ENCODE measurements around the gene ACOT7. TPM values are rescaled to one million over a fixed set of nuclear protein-coding genes. Genes with fewer than 3 reads are reported as not detected.

The ACOT7 gene
- total RNA-seq, 2 donors from 2014 or later, result 16.9 to 24.9 TPM

DNA sequence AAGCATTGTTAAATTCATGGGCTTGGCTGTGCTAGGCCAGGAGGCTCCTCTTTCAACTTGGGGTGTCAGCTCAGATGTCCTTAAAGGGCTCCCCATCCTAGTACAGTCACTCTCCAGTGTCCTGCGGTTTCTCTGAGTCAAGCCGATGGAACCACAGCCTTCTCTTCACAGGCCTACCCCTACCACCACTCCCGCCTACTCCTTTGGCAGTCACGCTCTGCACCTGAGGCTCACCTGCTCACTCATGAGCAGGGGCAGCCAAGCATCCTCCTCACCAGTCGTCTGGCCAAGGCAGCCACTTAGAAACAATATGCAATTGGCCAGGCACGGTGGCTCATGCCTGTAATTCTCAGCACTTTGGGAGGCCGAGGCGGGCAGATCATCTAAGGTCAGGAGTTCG, 3.6 kb downstream of the ACOT7 start:
- Histone ChIP-seq H3K36me3 (no peaks in the 10 kb centered on the region), H3K4me1 (replicated peaks) (peaks cover 4% of the 10 kb centered on the region), H3K27me3 (replicated peaks; ENCODE audit: insufficient read depth) (no peaks in the 10 kb centered on the region), H3K9me3 (no peaks in the 10 kb centered on the region), H3K4me3 (no peak overlapping the region), H3K27ac (no peak overlapping the region)
- intact Hi-C loops (cut with DNase I), result loop anchor here (5.0 kb wide), 2 partner anchors 43 to 143 kb away; no protein-coding TSS in a partner anchor
- WGBS, result 90% methylated on average over 9 of the region's 9 CpGs
- no peak for DNase-seq (ENCODE audit: low spot score)
- no peak for TF ChIP-seq POLR2A (IDR thresholded peaks at IDR 0.05)
- no peak for TF ChIP-seq POLR2AphosphoS5 (IDR thresholded peaks at IDR 0.05)
- TF ChIP-seq, protein P1, sequence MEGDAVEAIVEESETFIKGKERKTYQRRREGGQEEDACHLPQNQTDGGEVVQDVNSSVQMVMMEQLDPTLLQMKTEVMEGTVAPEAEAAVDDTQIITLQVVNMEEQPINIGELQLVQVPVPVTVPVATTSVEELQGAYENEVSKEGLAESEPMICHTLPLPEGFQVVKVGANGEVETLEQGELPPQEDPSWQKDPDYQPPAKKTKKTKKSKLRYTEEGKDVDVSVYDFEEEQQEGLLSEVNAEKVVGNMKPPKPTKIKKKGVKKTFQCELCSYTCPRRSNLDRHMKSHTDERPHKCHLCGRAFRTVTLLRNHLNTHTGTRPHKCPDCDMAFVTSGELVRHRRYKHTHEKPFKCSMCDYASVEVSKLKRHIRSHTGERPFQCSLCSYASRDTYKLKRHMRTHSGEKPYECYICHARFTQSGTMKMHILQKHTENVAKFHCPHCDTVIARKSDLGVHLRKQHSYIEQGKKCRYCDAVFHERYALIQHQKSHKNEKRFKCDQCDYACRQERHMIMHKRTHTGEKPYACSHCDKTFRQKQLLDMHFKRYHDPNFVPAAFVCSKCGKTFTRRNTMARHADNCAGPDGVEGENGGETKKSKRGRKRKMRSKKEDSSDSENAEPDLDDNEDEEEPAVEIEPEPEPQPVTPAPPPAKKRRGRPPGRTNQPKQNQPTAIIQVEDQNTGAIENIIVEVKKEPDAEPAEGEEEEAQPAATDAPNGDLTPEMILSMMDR (IDR thresholded peaks at IDR 0.05), result no peak

DNA sequence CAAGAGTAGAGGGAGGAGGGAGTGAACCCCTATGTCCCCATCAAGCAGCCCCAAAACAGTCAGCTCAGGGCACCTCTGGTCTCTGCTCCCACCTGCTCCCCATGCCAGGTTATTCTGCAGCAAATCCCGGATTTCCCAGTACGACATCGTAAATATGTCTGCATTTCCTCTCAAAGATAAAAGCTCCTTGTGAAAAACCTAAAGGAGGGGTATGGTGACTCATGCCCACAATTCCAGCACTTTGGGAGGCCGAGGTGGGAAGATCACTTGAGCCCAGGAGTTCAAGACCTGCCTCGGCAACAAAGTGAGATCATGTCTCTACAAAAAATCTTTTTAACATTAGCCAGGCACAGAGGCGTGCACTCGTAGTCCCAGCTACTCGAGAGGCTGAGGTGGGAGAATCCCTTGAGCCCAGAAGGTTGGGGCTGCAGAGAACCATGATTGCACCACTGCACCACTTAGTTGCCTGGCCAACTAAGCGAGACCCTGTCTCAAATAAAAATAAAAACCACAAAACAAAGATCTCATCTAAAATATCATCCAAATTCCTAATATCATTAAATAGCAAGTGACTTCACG, 7.1 kb downstream of the ACOT7 start:
- TF ChIP-seq, protein P1 (IDR thresholded peaks at IDR 0.05), result no peak
- TF ChIP-seq POLR2AphosphoS5 (IDR thresholded peaks at IDR 0.05), result no peak
- no peak for TF ChIP-seq POLR2A (IDR thresholded peaks at IDR 0.05)
- H3K4me1 ChIP-seq (replicated peaks), result no peaks in the 10 kb centered on the region
- intact Hi-C loops (cut with DNase I), result no loop called here
- 57% methylated on average over 10 of the region's 10 CpGs for WGBS
- no peak for DNase-seq (ENCODE audit: low spot score)
- H3K36me3 ChIP-seq, result no peaks in the 10 kb centered on the region
- no peaks in the 10 kb centered on the region for H3K9me3 ChIP-seq
- no peak overlapping the region for H3K4me3 ChIP-seq
- peak overlapping the region in 1 of 2 donors; percentile 51 for H3K27ac ChIP-seq
- H3K27me3 ChIP-seq (replicated peaks; ENCODE audit: insufficient read depth), result no peaks in the 10 kb centered on the region

DNA sequence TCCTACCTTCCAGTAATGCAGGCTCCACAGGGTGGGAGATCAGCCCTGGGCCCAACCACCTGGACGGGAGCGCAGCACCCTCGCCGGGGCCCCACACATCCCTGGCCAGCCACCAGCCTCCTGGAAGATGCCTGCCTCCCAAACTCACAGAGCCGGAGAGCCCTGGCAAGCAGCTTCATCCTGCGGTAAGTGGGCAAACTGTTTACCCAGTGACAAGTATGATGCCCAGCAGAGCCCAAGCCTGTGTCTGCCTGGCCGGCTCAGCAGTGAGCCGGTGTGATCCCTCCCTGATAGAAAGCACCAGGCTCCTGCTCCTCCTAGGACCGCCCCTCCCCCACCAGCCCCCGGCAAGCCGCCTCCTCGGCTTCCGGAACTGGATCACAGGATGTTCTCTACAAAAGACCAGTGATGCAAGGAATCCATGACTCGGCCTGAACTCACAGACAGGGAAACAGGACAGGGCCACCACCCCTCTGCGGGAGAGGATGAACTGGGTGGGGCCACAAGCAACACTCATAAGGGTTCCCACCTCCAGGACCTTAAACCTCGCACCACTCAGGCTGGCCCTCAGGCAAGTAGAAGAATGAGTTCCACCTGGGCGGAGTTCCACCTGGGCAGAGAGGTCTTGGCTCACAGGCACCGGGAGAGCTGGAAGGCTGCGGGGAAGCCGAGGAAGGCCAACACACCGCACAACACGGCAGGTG, 7.9 kb downstream of the ACOT7 start:
- Histone ChIP-seq H3K9me3 (no peaks in the 10 kb centered on the region), H3K4me1 (replicated peaks) (no peaks in the 10 kb centered on the region), H3K27me3 (replicated peaks; ENCODE audit: insufficient read depth) (no peaks in the 10 kb centered on the region), H3K27ac (peak overlapping the region in 1 of 2 donors; percentile 51), H3K4me3 (no peak overlapping the region), H3K36me3 (no peaks in the 10 kb centered on the region)
- DNase-seq (ENCODE audit: low spot score), result peak; percentile 56
- TF ChIP-seq, protein P1 (IDR thresholded peaks at IDR 0.05), result no peak
- TF ChIP-seq POLR2AphosphoS5 (IDR thresholded peaks at IDR 0.05) (peak; percentile 14), POLR2A (IDR thresholded peaks at IDR 0.05) (peak; percentile 12)
- intact Hi-C loops (cut with DNase I), result no loop called here
- WGBS, result 31% methylated on average over 22 of the region's 22 CpGs

DNA sequence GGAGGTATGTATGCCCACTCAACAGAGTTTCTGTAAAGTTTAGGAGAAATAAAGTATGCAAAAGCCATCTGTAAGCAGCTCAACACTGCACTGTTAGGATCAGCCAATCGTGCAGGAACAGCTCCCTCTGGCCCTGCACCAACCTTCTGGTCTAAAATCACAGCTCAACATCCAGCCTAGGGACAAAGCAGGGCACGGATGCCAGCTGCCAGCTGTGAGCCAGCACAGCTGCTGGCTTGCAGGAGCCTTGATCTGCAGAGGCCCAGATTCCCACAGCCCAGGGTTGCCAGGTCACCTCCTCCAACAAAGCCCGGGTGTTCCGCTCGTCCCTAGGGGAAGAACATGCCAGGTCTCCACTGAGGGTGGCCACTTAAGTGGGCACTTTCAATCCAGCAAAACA, 8.6 kb downstream of the ACOT7 start:
- intact Hi-C loops (cut with DNase I), result no loop called here
- Histone ChIP-seq H3K27ac (no peak overlapping the region), H3K36me3 (no peaks in the 10 kb centered on the region), H3K9me3 (no peaks in the 10 kb centered on the region), H3K4me3 (no peak overlapping the region), H3K27me3 (replicated peaks; ENCODE audit: insufficient read depth) (no peaks in the 10 kb centered on the region), H3K4me1 (replicated peaks) (no peaks in the 10 kb centered on the region)
- TF ChIP-seq POLR2AphosphoS5 (IDR thresholded peaks at IDR 0.05) (no peak), POLR2A (IDR thresholded peaks at IDR 0.05) (no peak)
- TF ChIP-seq, protein P1 (IDR thresholded peaks at IDR 0.05), result no peak
- 30% methylated on average over 5 of the region's 5 CpGs for WGBS
- DNase-seq (ENCODE audit: low spot score), result peak; percentile 46

DNA sequence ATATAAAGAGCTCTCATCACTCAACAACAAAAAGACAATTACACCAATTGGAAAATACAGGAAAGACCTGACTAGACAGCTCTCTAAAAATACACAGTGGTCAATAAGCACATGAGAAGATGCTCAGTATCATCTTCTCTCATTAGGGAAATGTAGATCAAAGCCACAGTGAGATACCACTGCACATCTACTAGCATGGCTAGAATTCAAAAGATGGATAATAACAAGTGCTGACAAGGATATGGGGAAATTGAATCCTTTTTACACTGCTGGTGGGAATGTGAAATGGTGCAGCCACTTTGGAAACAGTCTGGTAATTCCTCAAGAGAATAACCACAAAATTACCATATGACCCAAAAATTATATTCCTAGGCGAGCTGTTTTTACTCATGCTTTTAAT, 9.4 kb downstream of the ACOT7 start:
- 100% methylated on average over 1 of the region's 1 CpG for WGBS
- no peaks in the 10 kb centered on the region for H3K36me3 ChIP-seq
- H3K4me1 ChIP-seq (replicated peaks), result no peaks in the 10 kb centered on the region

More for the DNA sequence above, 9.4 kb downstream of the ACOT7 start:
- Histone ChIP-seq H3K4me3 (no peak overlapping the region), H3K9me3 (no peaks in the 10 kb centered on the region), H3K27me3 (replicated peaks; ENCODE audit: insufficient read depth) (no peaks in the 10 kb centered on the region), H3K27ac (no peak overlapping the region)
- TF ChIP-seq POLR2A (IDR thresholded peaks at IDR 0.05) (no peak), POLR2AphosphoS5 (IDR thresholded peaks at IDR 0.05) (no peak)
- TF ChIP-seq, protein P1 (IDR thresholded peaks at IDR 0.05), result no peak
- intact Hi-C loops (cut with DNase I), result no loop called here
- DNase-seq (ENCODE audit: low spot score), result no peak

All from prostate gland (tissue), 2 donors.